Islet of Langerhans (tissue), 1 donor: ENCODE measurements around the gene RAB40C.

ENCODE experiments used
- FAIRE-seq: peaks from one replicate; lab custom pipeline; 2011; peaks lifted over from hg19 to GRCh38; lab: Jason Lieb, UNC

Gene RAB40C

GRCh38 chr16:575354-576196, 14.3 kb upstream of the RAB40C start:
- FAIRE-seq, result no peak

GRCh38 chr16:576197-576822, 13.6 kb upstream of the RAB40C start:
- FAIRE-seq, result no peak

GRCh38 chr16:576823-577201, 13.1 kb upstream of the RAB40C start:
- FAIRE-seq, result no peak

- no peak for FAIRE-seq
These were observed 12.1 kb upstream of the RAB40C start for GRCh38 chr16:577796-578195.

GRCh38 chr16:578232-578869, 11.5 kb upstream of the RAB40C start:
- FAIRE-seq, result no peak

GRCh38 chr16:578870-579405, 10.9 kb upstream of the RAB40C start:
- no peak for FAIRE-seq

- FAIRE-seq, result no peak
These were observed 9.5 kb upstream of the RAB40C start for GRCh38 chr16:580141-580945.

- no peak for FAIRE-seq
These were observed 8.8 kb upstream of the RAB40C start for GRCh38 chr16:580946-581498.

- no peak for FAIRE-seq
These were observed 7.7 kb upstream of the RAB40C start for GRCh38 chr16:582218-582613.

- no peak for FAIRE-seq
These were observed 7.1 kb upstream of the RAB40C start for GRCh38 chr16:582614-583331.

- no peak for FAIRE-seq
These were observed 6.4 kb upstream of the RAB40C start for GRCh38 chr16:583470-583814.

GRCh38 chr16:583815-584591, 5.9 kb upstream of the RAB40C start:
- no peak for FAIRE-seq

- no peak for FAIRE-seq
These were observed 4.5 kb upstream of the RAB40C start for GRCh38 chr16:585351-585750.

GRCh38 chr16:586047-586644, 3.7 kb upstream of the RAB40C start:
- FAIRE-seq, result no peak

- FAIRE-seq, result no peak
These were observed 2.9 kb upstream of the RAB40C start for GRCh38 chr16:586645-587590.

- FAIRE-seq, result no peak
These were observed 1.3 kb upstream of the RAB40C start for GRCh38 chr16:588639-588888.

- FAIRE-seq, result no peak
These were observed 793 bp upstream of the RAB40C start for GRCh38 chr16:588889-589657.

- no peak for FAIRE-seq
These were observed 435 bp downstream of the RAB40C start for GRCh38 chr16:590188-590814.
